Measurements from ENCODE around the gene ARHGAP22. TPM values are rescaled to one million over a fixed set of nuclear protein-coding genes. Genes with fewer than 3 reads are reported as not detected.

Gene ARHGAP22
- polyA plus RNA-seq, 1 donor from 2014 or later, result 0.15 TPM

- no peaks in the 10 kb centered on the region for H3K9me2 ChIP-seq (ENCODE audit: insufficient read depth, low read length)
- no peaks in the 10 kb centered on the region for H3K27me3 ChIP-seq (ENCODE audit: insufficient read depth, low read depth, low read length)
- H3K36me3 ChIP-seq (ENCODE audit: insufficient read depth, low read length), result no peaks in the 10 kb centered on the region
- TF ChIP-seq CTCF (IDR thresholded peaks at IDR 0.05; ENCODE audit: poor library complexity, severe bottlenecking), result no peak
- no peak for TF ChIP-seq EP300 (conservative IDR thresholded peaks at IDR 0.05; ENCODE audit: poor library complexity, severe bottlenecking)
- no peak for TF ChIP-seq SMC3 (conservative IDR thresholded peaks at IDR 0.05; ENCODE audit: poor library complexity)
- TF ChIP-seq EZH2 (IDR thresholded peaks at IDR 0.05; ENCODE audit: borderline replicate concordance, insufficient read depth, low read length, poor library complexity, severe bottlenecking), result no peak
- no peak overlapping the region for H2AFZ ChIP-seq (ENCODE audit: low read depth, low read length)
- H3F3A ChIP-seq (ENCODE audit: insufficient read depth, low read length, poor library complexity, severe bottlenecking), result no peaks in the 10 kb centered on the region
- H3K4me3 ChIP-seq (ENCODE audit: low read length), result no peak overlapping the region
- H3K4me2 ChIP-seq (ENCODE audit: low read length), result no peak overlapping the region
- peaks cover 2% of the 10 kb centered on the region for H3K9me3 ChIP-seq (ENCODE audit: low read length)
- H3K9ac ChIP-seq (ENCODE audit: low read length), result no peak overlapping the region
- H4K20me1 ChIP-seq (ENCODE audit: insufficient read depth), result no peaks in the 10 kb centered on the region
- no peaks in the 10 kb centered on the region for H3K79me2 ChIP-seq (replicated peaks; ENCODE audit: insufficient read depth, low read length)
- H3K27ac ChIP-seq (ENCODE audit: low read length), result no peak overlapping the region
Observed at GRCh38 chr10:48458662-48459048, 146.2 kb downstream of the ARHGAP22 start.

- Histone ChIP-seq H3F3A (ENCODE audit: insufficient read depth, low read length, poor library complexity, severe bottlenecking) (no peaks in the 10 kb centered on the region), H3K9me2 (ENCODE audit: insufficient read depth, low read length) (no peaks in the 10 kb centered on the region), H3K27ac (ENCODE audit: low read length) (no peak overlapping the region), H3K36me3 (ENCODE audit: insufficient read depth, low read length) (no peaks in the 10 kb centered on the region), H3K9ac (ENCODE audit: low read length) (no peak overlapping the region), H3K4me2 (ENCODE audit: low read length) (no peak overlapping the region), H3K9me3 (ENCODE audit: low read length) (peaks cover 2% of the 10 kb centered on the region), H2AFZ (ENCODE audit: low read depth, low read length) (no peak overlapping the region), H3K27me3 (ENCODE audit: insufficient read depth, low read depth, low read length) (no peaks in the 10 kb centered on the region), H4K20me1 (ENCODE audit: insufficient read depth) (no peaks in the 10 kb centered on the region), H3K4me3 (ENCODE audit: low read length) (no peak overlapping the region), H3K79me2 (replicated peaks; ENCODE audit: insufficient read depth, low read length) (no peaks in the 10 kb centered on the region)
- no peak for TF ChIP-seq RAD21 (conservative IDR thresholded peaks at IDR 0.05)
- TF ChIP-seq MXI1 (conservative IDR thresholded peaks at IDR 0.05; ENCODE audit: poor library complexity, severe bottlenecking), result no peak
- TF ChIP-seq CTCF (IDR thresholded peaks at IDR 0.05; ENCODE audit: poor library complexity, severe bottlenecking), result no peak
- TF ChIP-seq EP300 (conservative IDR thresholded peaks at IDR 0.05; ENCODE audit: poor library complexity, severe bottlenecking), result no peak
- no peak for TF ChIP-seq REST (IDR thresholded peaks at IDR 0.05; ENCODE audit: borderline replicate concordance)
- TF ChIP-seq POLR2AphosphoS5 (IDR thresholded peaks at IDR 0.05), result no peak
- no peak for TF ChIP-seq EZH2 (IDR thresholded peaks at IDR 0.05; ENCODE audit: borderline replicate concordance, insufficient read depth, low read length, poor library complexity, severe bottlenecking)
- TF ChIP-seq TAF1 (IDR thresholded peaks at IDR 0.05; ENCODE audit: low read depth), result no peak
- no peak for TF ChIP-seq SMC3 (conservative IDR thresholded peaks at IDR 0.05; ENCODE audit: poor library complexity)
Observed at GRCh38 chr10:48457949-48458661, 146.8 kb downstream of the ARHGAP22 start.

Measured in neural cell (in vitro differentiated cells).